Upper lobe of left lung (tissue), 6 donors: Measurements from ENCODE around the gene MEGF9. TPM values are rescaled to one million over a fixed set of nuclear protein-coding genes. Genes with fewer than 3 reads are reported as not detected.

Source experiments
- ATAC-seq, 2 donors: fragments of 200-7000 bp; cut with Tn5 transposase; one replicate each; pipeline ENCODE4 v1.9.1; 2022; ENCODE audit warnings: mild to moderate bottlenecking in 2 of 2, moderate library complexity in 2 of 2; ENCODE audit not compliant: low FRiP score in 2 of 2
- DNase-seq, 2 donors: peaks; one replicate each; pipeline ENCODE4 v3.0.0-alpha.2; 2019 to 2020
- H3K27ac ChIP-seq, 4 donors: fragments of 200-600 bp; sonication (generic); one replicate each; pipeline ENCODE4 v1.5.1; 2016 to 2019
- H3K27me3 ChIP-seq, 4 donors: fragments of 200-600 bp; sonication (generic); one replicate each; pipeline ENCODE4 v1.5.1; 2017 to 2019
- H3K36me3 ChIP-seq, 4 donors: fragments of 200-600 bp; sonication (generic); one replicate each; pipeline ENCODE4 v1.5.1; 2016 to 2019
- H3K4me1 ChIP-seq, 4 donors: fragments of 200-600 bp; sonication (generic); one replicate each; pipeline ENCODE4 v1.5.1; 2018 to 2019
- H3K4me3 ChIP-seq, 4 donors: fragments of 200-600 bp; sonication (generic); one replicate each; pipeline ENCODE4 v1.5.1; 2017 to 2019; ENCODE audit warnings: mild to moderate bottlenecking in 2 of 4, moderate library complexity in 1 of 4
- H3K9me3 ChIP-seq, 4 donors: fragments of 200-600 bp; sonication (generic); one replicate each; pipeline ENCODE4 v1.5.1; 2018 to 2019
- CTCF ChIP-seq, 6 experiments: fragments of 450-650 bp in 4 of 6; fragments of 200-600 bp in 2 of 6; sonication (generic) in 2 of 6; IDR thresholded peaks; one replicate each; pipeline ENCODE4 v1.5.1; 2016 to 2019; ENCODE audit warnings: antibody characterized with exemption in 6 of 6
- EP300 ChIP-seq, 4 donors: sonication (generic); formaldehyde crosslinking; IDR thresholded peaks; one replicate each; pipeline ENCODE4 v1.5.1; 2017; ENCODE audit warnings: antibody characterized with exemption in 4 of 4, control low read depth in 2 of 4
- POLR2A ChIP-seq, 4 donors: fragments of 450-650 bp; IDR thresholded peaks; one replicate each; pipeline ENCODE4 v1.5.1; 2016 to 2017; ENCODE audit warnings: antibody characterized with exemption in 4 of 4, mild to moderate bottlenecking in 2 of 4
- POLR2AphosphoS5 ChIP-seq, 2 donors: sonication (generic); formaldehyde crosslinking; IDR thresholded peaks; one replicate each; pipeline ENCODE4 v1.5.1; 2017; ENCODE audit warnings: antibody characterized with exemption in 2 of 2
- WGBS, 2 donors: methylation state at CpG; one replicate each; pipeline ENCODE4 v1.1.5; 2017 to 2018; 5-methylcytosine and 5-hydroxymethylcytosine counted together
- total RNA-seq, 6 donors: library from RNA; depleted of rRNA in 4 of 6; stranded (reverse); fragments of >200 nt in 4 of 6; gene quantifications; one replicate each; pipeline versions ENCODE4 v1.1.0 to v1.2.1, GENCODE V29; 2016 to 2021
- donor health status: DM: no; HTN: no; CAD: no; lungs with moderate emphysema.
- donor health status: DM: no; HTN: yes; CAD: no; lungs with severe emphysema.

MEGF9 gene
- total RNA-seq, 6 donors from 2014 or later = 30.4 to 130 (median 71.0) TPM

GRCh38 chr9:120621941-120622340 is 92.3 kb downstream of the MEGF9 start:
- WGBS, 2 donors = 100% methylated on average over 1 of the region's 1 CpG
- no peaks in the 10 kb centered on the region for H3K27me3 ChIP-seq

GRCh38 chr9:120619751-120620655 is 94.3 kb downstream of the MEGF9 start:
- H3K27ac ChIP-seq = peak overlapping the region in 1 of 4 donors; percentile 9
- peaks cover 2 to 6% (median 5%) of the 10 kb centered on the region in 4 donors for H3K4me1 ChIP-seq
- ATAC-seq (peak; percentile 84 to 88), DNase-seq (peak in 1 of 2 donors; percentile 58)
- peaks cover 0 to 21% (median 5%) of the 10 kb centered on the region in 4 donors for H3K36me3 ChIP-seq
- no peaks in the 10 kb centered on the region for H3K27me3 ChIP-seq
- H3K9me3 ChIP-seq = no peaks in the 10 kb centered on the region
- H3K4me3 ChIP-seq = no peak overlapping the region
- TF ChIP-seq EP300 (IDR thresholded peaks at IDR 0.05) (no peak), CTCF (IDR thresholded peaks at IDR 0.05) (peak; percentile 49 to 80 (median 75))
- 49 to 51% methylated on average over 8 of the region's 8 CpGs for WGBS, 2 donors

More at GRCh38 chr9:120621941-120622340, 92.3 kb downstream of the MEGF9 start:
- DNase-seq (no peak), ATAC-seq (no peak)
- H3K4me1 ChIP-seq = peaks cover 2 to 6% (median 5%) of the 10 kb centered on the region in 4 donors
- TF ChIP-seq POLR2AphosphoS5 (IDR thresholded peaks at IDR 0.05) (no peak), POLR2A (IDR thresholded peaks at IDR 0.05) (no peak), CTCF (IDR thresholded peaks at IDR 0.05) (no peak), EP300 (IDR thresholded peaks at IDR 0.05) (no peak)
- H3K27ac ChIP-seq = no peak overlapping the region
- no peak overlapping the region for H3K4me3 ChIP-seq
- no peaks in the 10 kb centered on the region for H3K9me3 ChIP-seq
- H3K36me3 ChIP-seq = peaks cover 0 to 15% (median 3%) of the 10 kb centered on the region in 4 donors

- Histone ChIP-seq H3K27me3 (no peaks in the 10 kb centered on the region), H3K36me3 (peaks cover 0 to 25% (median 4%) of the 10 kb centered on the region in 4 donors), H3K4me1 (peaks cover 2 to 6% (median 5%) of the 10 kb centered on the region in 4 donors), H3K4me3 (no peak overlapping the region), H3K9me3 (no peaks in the 10 kb centered on the region), H3K27ac (no peak overlapping the region)
- TF ChIP-seq POLR2A (IDR thresholded peaks at IDR 0.05) (no peak), POLR2AphosphoS5 (IDR thresholded peaks at IDR 0.05) (no peak), EP300 (IDR thresholded peaks at IDR 0.05) (no peak), CTCF (IDR thresholded peaks at IDR 0.05) (no peak)
- DNase-seq = no peak
- ATAC-seq = no peak
Measured at GRCh38 chr9:120616966-120617935, 97.0 kb downstream of the MEGF9 start.

GRCh38 chr9:120612218-120612617 is 102.1 kb downstream of the MEGF9 start:
- no peak for TF ChIP-seq EP300 (IDR thresholded peaks at IDR 0.05)
- no peak for TF ChIP-seq POLR2AphosphoS5 (IDR thresholded peaks at IDR 0.05)
- no peak for TF ChIP-seq CTCF (IDR thresholded peaks at IDR 0.05)
- no peak for TF ChIP-seq POLR2A (IDR thresholded peaks at IDR 0.05)
- Histone ChIP-seq H3K36me3 (peaks cover 0 to 55% (median 9%) of the 10 kb centered on the region in 4 donors), H3K4me1 (no peaks in the 10 kb centered on the region), H3K27me3 (no peaks in the 10 kb centered on the region), H3K27ac (no peak overlapping the region), H3K4me3 (no peak overlapping the region), H3K9me3 (no peaks in the 10 kb centered on the region)
- DNase-seq (no peak), ATAC-seq (no peak)
- 94 to 96% methylated on average over 1 of the region's 1 CpG for WGBS, 2 donors
